Subcutaneous abdominal adipose tissue (tissue), 5 donors: Measurements from ENCODE around the gene RHOBTB1.

ENCODE experiments used
- H3K27ac ChIP-seq: one replicate; pipeline ENCODE4 v1.7.0; 2013; ENCODE audit warnings: low read depth, mild to moderate bottlenecking, inconsistent platforms, low read length, moderate library complexity
- H3K27me3 ChIP-seq, 5 donors: one replicate each; pipeline ENCODE4 v1.7.0; 2013; ENCODE audit warnings: low read length in 5 of 5, inconsistent platforms in 1 of 5; ENCODE audit not compliant: control insufficient read depth in 5 of 5, insufficient read depth in 4 of 5
- H3K36me3 ChIP-seq, 5 donors: one replicate each; pipeline ENCODE4 v1.7.0; 2013; ENCODE audit warnings: low read length in 5 of 5; ENCODE audit not compliant: control insufficient read depth in 5 of 5, insufficient read depth in 5 of 5
- H3K4me1 ChIP-seq, 5 donors: one replicate each; pipeline ENCODE4 v1.7.0; 2013; ENCODE audit warnings: low read length in 5 of 5, mild to moderate bottlenecking in 3 of 5, moderate library complexity in 1 of 5; ENCODE audit not compliant: control insufficient read depth in 5 of 5, insufficient read depth in 5 of 5
- H3K4me3 ChIP-seq, 5 donors: one replicate each; pipeline ENCODE4 v1.7.0; 2013; ENCODE audit warnings: low read length in 5 of 5, low read depth in 1 of 5
- H3K9ac ChIP-seq, 5 donors: one replicate each; pipeline ENCODE4 v1.7.0; 2013; ENCODE audit warnings: low read length in 5 of 5, mild to moderate bottlenecking in 4 of 5, moderate library complexity in 3 of 5
- H3K9me3 ChIP-seq, 5 donors: one replicate each; pipeline ENCODE4 v1.7.0; 2013; ENCODE audit warnings: low read length in 5 of 5; ENCODE audit not compliant: control insufficient read depth in 5 of 5
- donor health status: healthy.
- donor health status: healthy.
- donor health status: healthy.
- donor health status: healthy.
- donor health status: healthy.

The RHOBTB1 gene

DNA sequence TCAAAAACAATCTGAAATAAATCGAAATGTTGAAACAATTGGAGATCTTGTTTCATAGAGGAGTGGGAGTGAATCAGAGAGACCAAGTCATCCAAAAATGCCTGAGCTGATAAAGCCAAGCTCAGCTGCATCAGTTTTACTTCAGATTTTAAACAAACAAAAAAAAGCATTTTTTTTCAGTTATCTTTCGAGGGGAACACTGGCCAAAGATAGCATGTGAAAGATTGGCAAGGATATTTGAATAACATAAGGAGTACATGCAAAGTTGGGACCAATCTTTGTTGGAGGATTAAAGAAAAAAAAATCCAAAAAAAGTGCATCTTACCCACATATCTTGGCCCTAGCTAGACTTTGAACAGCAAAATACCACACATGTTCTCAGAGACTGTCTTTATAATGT lies 47.2 kb downstream of the RHOBTB1 start:
- no peak overlapping the region for H3K9ac ChIP-seq
- H3K4me1 ChIP-seq, result peaks cover 0 to 6% (median 0%) of the 10 kb centered on the region in 5 donors
- peaks cover 3 to 8% (median 4%) of the 10 kb centered on the region in 5 donors for H3K36me3 ChIP-seq
- no peaks in the 10 kb centered on the region for H3K27me3 ChIP-seq
- no peak overlapping the region for H3K4me3 ChIP-seq
- H3K27ac ChIP-seq, result no peak overlapping the region
- peaks cover 0 to under 1% (median 0%) of the 10 kb centered on the region in 5 donors for H3K9me3 ChIP-seq

GRCh38 chr10:60896033-60896432 lies 48.0 kb downstream of the RHOBTB1 start:
- H3K27ac ChIP-seq, result no peak overlapping the region
- H3K4me3 ChIP-seq, result no peak overlapping the region
- H3K27me3 ChIP-seq, result no peaks in the 10 kb centered on the region
- peaks cover 2 to 5% (median 4%) of the 10 kb centered on the region in 5 donors for H3K36me3 ChIP-seq
- peaks cover 0 to 6% (median 0%) of the 10 kb centered on the region in 5 donors for H3K4me1 ChIP-seq
- no peak overlapping the region for H3K9ac ChIP-seq
- H3K9me3 ChIP-seq, result no peaks in the 10 kb centered on the region

DNA sequence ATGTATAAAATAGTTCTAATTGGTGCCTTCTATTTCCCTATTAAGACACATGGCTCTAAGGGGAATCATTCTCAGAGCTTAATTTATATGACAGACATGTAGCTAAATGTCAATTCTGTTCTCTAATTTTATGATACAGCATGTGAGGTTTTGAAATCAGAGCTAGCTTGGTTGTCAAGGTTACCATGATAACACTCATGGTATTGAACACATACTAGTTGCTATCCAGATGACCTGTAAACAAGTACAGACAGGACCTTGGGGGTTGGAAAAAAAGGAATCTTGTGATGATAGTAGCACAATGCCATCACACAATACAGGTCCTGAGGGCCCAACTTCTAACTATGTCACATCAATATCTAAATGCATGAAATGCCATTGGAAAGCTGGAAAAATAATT lies 49.2 kb downstream of the RHOBTB1 start:
- peaks cover 0 to 6% (median 0%) of the 10 kb centered on the region in 5 donors for H3K4me1 ChIP-seq
- H3K27me3 ChIP-seq, result no peaks in the 10 kb centered on the region
- no peak overlapping the region for H3K9ac ChIP-seq
- peaks cover 3 to 6% (median 4%) of the 10 kb centered on the region in 5 donors for H3K36me3 ChIP-seq
- no peaks in the 10 kb centered on the region for H3K9me3 ChIP-seq
- no peak overlapping the region for H3K27ac ChIP-seq
- H3K4me3 ChIP-seq, result no peak overlapping the region

DNA sequence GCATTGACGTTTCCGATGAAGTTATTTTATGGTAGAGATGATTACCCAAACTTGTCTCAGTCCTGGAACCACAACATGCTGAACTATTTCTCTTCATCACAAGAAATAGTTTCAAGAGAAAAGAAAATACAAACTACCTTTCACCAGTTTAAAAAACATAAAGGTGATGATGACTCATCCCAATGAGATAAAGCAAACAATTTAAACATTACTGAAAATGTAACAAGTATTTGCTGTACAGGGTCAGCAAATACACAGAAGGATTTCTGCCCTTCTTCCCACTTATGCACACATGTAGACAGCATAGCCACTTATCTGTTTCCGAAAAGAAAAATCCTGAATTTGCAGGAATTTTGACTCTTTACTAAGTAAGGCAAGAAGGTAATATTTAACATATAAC lies 50.8 kb downstream of the RHOBTB1 start:
- Histone ChIP-seq H3K27ac (no peak overlapping the region), H3K4me1 (peaks cover 0 to 6% (median 0%) of the 10 kb centered on the region in 5 donors)

GRCh38 chr10:60892571-60892970 lies 51.4 kb downstream of the RHOBTB1 start:
- no peaks in the 10 kb centered on the region for H3K27me3 ChIP-seq

More for the DNA sequence above, 50.8 kb downstream of the RHOBTB1 start:
- peaks cover 3 to 13% (median 7%) of the 10 kb centered on the region in 5 donors for H3K36me3 ChIP-seq
- H3K9me3 ChIP-seq, result no peaks in the 10 kb centered on the region
- H3K9ac ChIP-seq, result no peak overlapping the region
- H3K4me3 ChIP-seq, result no peak overlapping the region
- no peaks in the 10 kb centered on the region for H3K27me3 ChIP-seq

DNA sequence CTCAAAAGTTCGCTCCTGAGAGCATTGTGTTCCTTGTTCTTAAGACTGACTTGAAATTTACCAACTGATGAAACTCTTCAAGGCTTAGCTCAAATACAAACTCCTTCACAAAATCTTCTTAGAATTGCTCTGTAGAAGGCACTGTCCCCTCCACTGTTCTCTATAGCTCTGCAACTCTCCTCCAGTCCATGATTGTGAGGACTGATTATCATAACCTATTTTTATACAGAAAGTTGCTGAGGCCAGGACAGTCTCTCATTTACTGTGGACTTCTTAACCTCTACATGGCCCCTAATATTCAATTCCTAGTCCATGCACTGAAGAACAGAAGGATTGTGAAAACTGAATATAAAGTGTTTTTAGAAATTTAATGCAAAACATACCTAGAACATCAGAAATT lies 53.2 kb downstream of the RHOBTB1 start:
- H3K4me3 ChIP-seq, result no peak overlapping the region
- H3K4me1 ChIP-seq, result peaks cover 0 to 5% (median under 1%) of the 10 kb centered on the region in 5 donors
- H3K9me3 ChIP-seq, result no peaks in the 10 kb centered on the region
- H3K27me3 ChIP-seq, result no peaks in the 10 kb centered on the region
- peaks cover 0 to 28% (median 17%) of the 10 kb centered on the region in 5 donors for H3K36me3 ChIP-seq
- no peak overlapping the region for H3K9ac ChIP-seq
- H3K27ac ChIP-seq, result no peak overlapping the region

More at GRCh38 chr10:60892571-60892970, 51.4 kb downstream of the RHOBTB1 start:
- H3K9ac ChIP-seq, result no peak overlapping the region
- H3K36me3 ChIP-seq, result peaks cover 0 to 20% (median 13%) of the 10 kb centered on the region in 5 donors
- no peak overlapping the region for H3K4me3 ChIP-seq
- peaks cover 0 to 6% (median 2%) of the 10 kb centered on the region in 5 donors for H3K4me1 ChIP-seq
- no peaks in the 10 kb centered on the region for H3K9me3 ChIP-seq
- no peak overlapping the region for H3K27ac ChIP-seq

DNA sequence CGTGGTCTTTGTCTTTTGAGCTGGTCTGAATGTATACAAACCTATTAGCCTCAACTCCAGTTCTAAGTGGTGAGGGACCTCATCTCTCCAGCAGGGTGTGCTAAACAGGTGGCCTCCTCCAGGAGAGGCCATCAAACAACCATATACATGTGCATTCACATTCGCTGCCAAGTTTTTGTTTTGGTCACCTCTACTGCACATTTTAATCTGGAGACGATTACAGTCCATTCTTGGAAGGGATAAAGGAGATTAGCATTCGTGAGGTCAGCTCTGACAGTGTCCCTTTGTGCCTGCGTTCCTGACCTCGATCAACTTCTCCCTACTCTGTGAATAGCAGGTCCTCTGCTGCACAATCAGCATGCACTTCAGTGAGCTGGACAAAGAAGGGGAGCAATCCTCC lies 60.8 kb downstream of the RHOBTB1 start:
- H3K27ac ChIP-seq, result no peak overlapping the region
- H3K36me3 ChIP-seq, result peaks cover 16 to 54% (median 28%) of the 10 kb centered on the region in 5 donors
- peaks cover 0 to 13% (median 0%) of the 10 kb centered on the region in 5 donors for H3K4me1 ChIP-seq
- no peak overlapping the region for H3K4me3 ChIP-seq
- no peaks in the 10 kb centered on the region for H3K9me3 ChIP-seq
- H3K9ac ChIP-seq, result no peak overlapping the region
- no peaks in the 10 kb centered on the region for H3K27me3 ChIP-seq

- Histone ChIP-seq H3K9me3 (no peaks in the 10 kb centered on the region), H3K36me3 (peaks cover 17 to 54% (median 24%) of the 10 kb centered on the region in 5 donors)
Measured at GRCh38 chr10:60878224-60878623, 65.8 kb downstream of the RHOBTB1 start.

DNA sequence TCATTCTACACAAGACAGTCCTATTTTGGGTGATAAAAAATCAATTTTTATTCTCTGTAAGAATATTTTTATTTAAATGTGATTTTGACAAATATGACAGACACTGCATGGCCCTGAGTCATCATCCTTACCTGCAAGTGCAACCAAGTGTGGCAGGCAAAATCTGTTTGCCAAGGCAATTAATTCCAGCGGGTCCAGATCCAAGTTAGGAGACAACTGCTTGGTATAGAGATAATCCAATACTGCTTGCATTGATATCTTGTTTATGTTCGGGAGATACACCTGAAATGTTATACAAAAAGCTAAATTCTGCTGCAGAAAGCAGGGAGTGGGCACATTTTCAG lies 66.2 kb downstream of the RHOBTB1 start:
- no peaks in the 10 kb centered on the region for H3K9me3 ChIP-seq
- H3K36me3 ChIP-seq, result peaks cover 17 to 58% (median 27%) of the 10 kb centered on the region in 5 donors
- H3K4me1 ChIP-seq, result no peaks in the 10 kb centered on the region
- H3K27me3 ChIP-seq, result no peaks in the 10 kb centered on the region
- no peak overlapping the region for H3K27ac ChIP-seq
- no peak overlapping the region for H3K4me3 ChIP-seq
- no peak overlapping the region for H3K9ac ChIP-seq

More at GRCh38 chr10:60878224-60878623, 65.8 kb downstream of the RHOBTB1 start:
- H3K4me3 ChIP-seq, result no peak overlapping the region
- H3K27me3 ChIP-seq, result no peaks in the 10 kb centered on the region
- H3K9ac ChIP-seq, result no peak overlapping the region
- peaks cover 0 to under 1% (median 0%) of the 10 kb centered on the region in 5 donors for H3K4me1 ChIP-seq
- no peak overlapping the region for H3K27ac ChIP-seq

DNA sequence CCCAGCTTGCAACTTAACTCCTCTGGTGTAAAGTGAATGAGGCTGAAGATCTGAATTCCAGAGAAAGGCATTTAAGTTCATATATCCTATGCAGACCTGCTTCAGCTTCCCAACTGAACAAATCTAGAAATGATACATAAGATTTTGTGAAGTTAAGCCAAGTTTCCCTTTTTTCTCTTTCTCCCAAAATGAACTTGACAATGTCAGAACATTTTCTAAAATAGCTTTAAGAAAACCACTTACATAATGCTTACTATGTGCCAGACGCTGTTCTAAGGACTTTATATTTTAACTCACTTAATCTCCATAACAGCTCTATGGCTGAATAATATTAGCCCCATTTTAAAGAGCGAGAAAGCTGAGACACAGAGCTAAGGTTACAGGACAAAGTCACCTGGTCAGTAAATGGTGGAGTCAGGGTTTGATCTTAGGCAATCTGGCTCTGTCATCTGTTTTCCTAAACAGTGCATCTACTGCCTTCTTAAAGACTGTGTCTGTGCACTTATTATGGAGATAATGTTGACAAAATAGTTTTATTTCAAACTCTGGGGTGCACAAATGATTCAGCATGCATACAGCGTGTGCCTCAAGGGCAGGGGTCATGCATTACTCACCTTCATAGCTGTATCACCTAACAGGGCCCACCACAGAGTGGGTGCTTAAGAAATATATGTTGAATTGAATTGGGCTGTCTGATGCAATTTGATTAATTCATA lies 66.8 kb downstream of the RHOBTB1 start:
- Histone ChIP-seq H3K27me3 (no peaks in the 10 kb centered on the region), H3K4me3 (no peak overlapping the region), H3K9me3 (no peaks in the 10 kb centered on the region), H3K36me3 (peaks cover 17 to 60% (median 29%) of the 10 kb centered on the region in 5 donors), H3K9ac (no peak overlapping the region), H3K27ac (no peak overlapping the region), H3K4me1 (no peaks in the 10 kb centered on the region)
